Measurements from ENCODE around the gene FAM3B.

The FAM3B gene

DNA sequence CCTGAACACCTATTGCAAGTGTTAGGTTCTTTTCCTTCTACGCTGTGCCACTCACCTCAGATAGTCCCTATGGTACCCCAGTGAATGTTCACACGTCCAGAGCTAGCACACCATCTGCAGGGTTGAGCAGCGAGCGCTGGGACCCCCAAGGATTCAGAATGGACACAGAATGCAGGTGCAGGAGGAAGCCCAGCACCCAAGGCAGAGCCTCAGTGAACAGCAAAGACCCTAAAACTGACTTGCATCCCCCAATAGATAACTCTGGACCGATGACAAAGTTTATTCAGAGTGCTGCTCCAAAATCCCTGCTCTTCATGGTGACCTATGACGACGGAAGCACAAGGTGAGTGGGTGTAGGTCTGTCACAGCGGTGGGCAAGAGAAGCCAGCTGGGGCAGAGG, 30.2 kb downstream of the FAM3B start:
- peaks cover 10% of the 10 kb centered on the region for H3K27me3 ChIP-seq (ENCODE audit: low read depth, low read length)
- TF ChIP-seq CTCF (IDR thresholded peaks at IDR 0.05; ENCODE audit: low read depth, low read length) (no peak), EZH2phosphoT487 (IDR thresholded peaks at IDR 0.05; ENCODE audit: low read depth) (no peak)
- H3K4me2 ChIP-seq (ENCODE audit: low read length) = no peak overlapping the region
- H3K9ac ChIP-seq (ENCODE audit: low read length) = no peak overlapping the region
- H3K4me1 ChIP-seq (ENCODE audit: low read length) = no peaks in the 10 kb centered on the region
- no peak overlapping the region for H3K27ac ChIP-seq (ENCODE audit: low read length)
- no peaks in the 10 kb centered on the region for H3K36me3 ChIP-seq (replicated peaks; ENCODE audit: low read depth, low read length)
- no peaks in the 10 kb centered on the region for H3K79me2 ChIP-seq (ENCODE audit: low read length)
- no peaks in the 10 kb centered on the region for H3K9me3 ChIP-seq (ENCODE audit: insufficient read depth, low read length)
- H4K20me1 ChIP-seq (ENCODE audit: insufficient read depth, low read length) = no peaks in the 10 kb centered on the region
- H2AFZ ChIP-seq (ENCODE audit: low read depth, low read length) = no peak overlapping the region
- H3K4me3 ChIP-seq (ENCODE audit: low read length) = no peak overlapping the region

- Histone ChIP-seq H3K36me3 (replicated peaks; ENCODE audit: low read depth, low read length) (no peaks in the 10 kb centered on the region), H3K79me2 (ENCODE audit: low read length) (no peaks in the 10 kb centered on the region), H3K27ac (ENCODE audit: low read length) (no peak overlapping the region), H3K4me1 (ENCODE audit: low read length) (no peaks in the 10 kb centered on the region), H3K9ac (ENCODE audit: low read length) (no peak overlapping the region), H4K20me1 (ENCODE audit: insufficient read depth, low read length) (no peaks in the 10 kb centered on the region), H3K9me3 (ENCODE audit: insufficient read depth, low read length) (no peaks in the 10 kb centered on the region), H3K4me3 (ENCODE audit: low read length) (no peak overlapping the region), H3K4me2 (ENCODE audit: low read length) (no peak overlapping the region), H2AFZ (ENCODE audit: low read depth, low read length) (no peak overlapping the region), H3K27me3 (ENCODE audit: low read depth, low read length) (peaks cover 10% of the 10 kb centered on the region)
- TF ChIP-seq EZH2phosphoT487 (IDR thresholded peaks at IDR 0.05; ENCODE audit: low read depth) (no peak), CTCF (IDR thresholded peaks at IDR 0.05; ENCODE audit: low read depth, low read length) (no peak)
Measured at GRCh38 chr21:41348434-41348833, 31.8 kb downstream of the FAM3B start.

DNA sequence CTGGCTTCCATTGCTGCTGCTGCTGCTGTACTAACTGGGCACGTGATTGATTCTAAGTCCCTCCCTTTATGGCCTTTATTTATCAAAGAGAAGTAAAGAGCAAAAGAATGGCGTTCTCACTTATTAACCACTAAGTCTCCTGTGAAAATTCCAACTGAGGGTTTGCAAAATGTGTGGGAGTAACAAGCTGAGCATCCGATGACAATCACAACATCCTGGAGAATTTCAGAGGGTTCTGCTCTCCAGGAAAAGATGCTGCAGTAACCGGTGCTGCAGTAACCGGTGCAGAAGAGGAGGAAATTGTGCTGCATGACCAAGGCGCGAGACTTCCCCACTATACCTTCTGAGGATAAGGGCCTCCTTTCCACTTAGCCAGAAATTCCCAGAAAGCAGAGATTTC, 32.5 kb downstream of the FAM3B start:
- Histone ChIP-seq H4K20me1 (ENCODE audit: insufficient read depth, low read length) (no peaks in the 10 kb centered on the region), H3K4me1 (ENCODE audit: low read length) (no peaks in the 10 kb centered on the region), H3K9ac (ENCODE audit: low read length) (no peak overlapping the region), H2AFZ (ENCODE audit: low read depth, low read length) (no peak overlapping the region), H3K27me3 (ENCODE audit: low read depth, low read length) (peaks cover 10% of the 10 kb centered on the region), H3K79me2 (ENCODE audit: low read length) (no peaks in the 10 kb centered on the region), H3K4me3 (ENCODE audit: low read length) (no peak overlapping the region), H3K27ac (ENCODE audit: low read length) (no peak overlapping the region), H3K36me3 (replicated peaks; ENCODE audit: low read depth, low read length) (no peaks in the 10 kb centered on the region), H3K9me3 (ENCODE audit: insufficient read depth, low read length) (no peaks in the 10 kb centered on the region), H3K4me2 (ENCODE audit: low read length) (no peak overlapping the region)
- no peak for TF ChIP-seq EZH2phosphoT487 (IDR thresholded peaks at IDR 0.05; ENCODE audit: low read depth)

DNA sequence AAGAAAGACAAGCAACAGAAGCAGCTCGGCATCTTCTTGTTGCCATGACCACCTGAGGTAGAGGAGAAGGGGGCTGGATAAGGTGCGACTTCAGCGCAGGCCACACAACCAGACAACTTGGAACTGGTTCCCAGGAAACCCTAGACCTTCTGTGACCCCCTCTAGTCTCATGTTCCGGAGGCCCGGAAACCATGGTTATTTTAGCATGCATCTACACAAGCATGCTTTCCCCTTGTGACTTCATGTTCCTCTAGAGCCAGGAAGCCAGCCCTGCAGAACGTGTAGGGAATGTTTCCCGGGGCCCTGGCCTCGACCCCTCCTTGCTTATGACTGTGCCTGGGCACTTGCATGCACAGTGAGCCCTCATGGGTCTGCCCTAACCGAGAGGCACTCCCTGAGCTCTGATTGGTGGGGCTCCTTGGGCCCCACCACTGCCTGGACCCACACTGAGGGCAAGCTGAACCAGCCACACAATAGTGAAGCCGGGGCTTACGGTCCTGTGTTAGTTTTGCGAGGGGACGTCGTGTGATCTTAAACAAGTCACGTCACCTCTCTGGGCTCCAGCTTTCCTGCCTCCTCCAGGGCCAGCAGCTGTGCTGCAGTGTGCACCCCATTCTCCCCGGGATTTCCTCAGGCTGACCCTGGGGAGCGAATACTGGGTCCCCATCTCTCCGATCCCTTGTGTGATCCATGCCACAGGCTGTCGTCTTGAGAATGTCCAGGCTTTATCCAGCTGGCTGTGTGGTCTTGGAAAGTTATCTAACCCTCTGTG, 33.2 kb downstream of the FAM3B start:
- no peaks in the 10 kb centered on the region for H3K9me3 ChIP-seq (ENCODE audit: insufficient read depth, low read length)
- H3K79me2 ChIP-seq (ENCODE audit: low read length) = no peaks in the 10 kb centered on the region
- H3K27me3 ChIP-seq (ENCODE audit: low read depth, low read length) = peaks cover 10% of the 10 kb centered on the region
- H4K20me1 ChIP-seq (ENCODE audit: insufficient read depth, low read length) = no peaks in the 10 kb centered on the region
- no peak overlapping the region for H3K9ac ChIP-seq (ENCODE audit: low read length)
- no peak overlapping the region for H3K27ac ChIP-seq (ENCODE audit: low read length)
- no peak overlapping the region for H2AFZ ChIP-seq (ENCODE audit: low read depth, low read length)
- no peak overlapping the region for H3K4me3 ChIP-seq (ENCODE audit: low read length)
- H3K4me1 ChIP-seq (ENCODE audit: low read length) = no peaks in the 10 kb centered on the region
- no peak for TF ChIP-seq CTCF (IDR thresholded peaks at IDR 0.05; ENCODE audit: low read depth, low read length)
- H3K4me2 ChIP-seq (ENCODE audit: low read length) = no peak overlapping the region
- no peaks in the 10 kb centered on the region for H3K36me3 ChIP-seq (replicated peaks; ENCODE audit: low read depth, low read length)

Data from OCI-LY3 (cell line).